GM19324 (cell line): ENCODE data around the gene PPAN.

Source experiments
- ATAC-seq: cut with Tn5 transposase; IDR thresholded peaks from one replicate; pipeline ENCODE4 v1.9.1; 2021; ENCODE audit warnings: mild to moderate bottlenecking, moderate library complexity; ENCODE audit not compliant: unreplicated experiment, low FRiP score

Gene PPAN

DNA sequence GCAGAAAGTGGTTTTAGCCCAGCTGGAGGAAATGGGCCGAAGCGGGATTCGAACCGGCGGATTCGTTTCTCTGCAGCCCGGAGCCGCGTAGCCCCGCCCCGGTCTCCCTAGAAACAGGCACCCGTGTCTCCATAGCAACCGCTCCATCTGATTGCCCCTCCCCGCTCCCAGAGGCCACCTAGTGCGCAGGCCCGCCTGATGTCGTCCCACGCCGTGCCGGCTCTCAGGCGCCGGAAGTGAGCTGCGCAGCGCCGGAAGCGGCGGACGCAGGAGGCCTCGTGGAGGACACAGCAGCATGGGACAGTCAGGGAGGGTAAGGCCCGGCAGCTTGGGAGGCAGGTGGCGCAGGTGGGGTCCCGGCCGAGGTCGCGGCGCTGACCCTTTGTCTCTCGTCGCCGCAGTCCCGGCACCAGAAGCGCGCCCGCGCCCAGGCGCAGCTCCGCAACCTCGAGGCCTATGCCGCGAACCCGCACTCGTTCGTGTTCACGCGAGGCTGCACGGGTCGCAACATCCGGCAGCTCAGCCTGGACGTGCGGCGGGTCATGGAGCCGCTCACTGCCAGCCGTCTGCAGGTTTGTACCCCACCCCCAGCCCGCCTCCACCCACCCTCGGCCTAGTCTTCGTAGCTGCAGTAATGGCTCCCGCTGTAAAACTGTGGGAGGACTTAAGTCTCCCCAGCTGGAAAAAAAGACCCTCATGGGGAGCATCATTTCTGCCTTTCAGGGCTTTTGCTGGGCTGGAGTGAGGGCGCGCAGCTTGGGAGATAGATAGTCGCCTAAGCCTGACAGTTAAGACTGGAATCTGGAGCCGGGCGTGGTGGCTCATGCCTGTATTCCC, at the start of gene PPAN:
PPAN (plus strand) TSS at position 263 of the 837 bp plus-strand sequence; CDS start at position 296, 33 bp downstream.
- peak; percentile 65 for ATAC-seq

DNA sequence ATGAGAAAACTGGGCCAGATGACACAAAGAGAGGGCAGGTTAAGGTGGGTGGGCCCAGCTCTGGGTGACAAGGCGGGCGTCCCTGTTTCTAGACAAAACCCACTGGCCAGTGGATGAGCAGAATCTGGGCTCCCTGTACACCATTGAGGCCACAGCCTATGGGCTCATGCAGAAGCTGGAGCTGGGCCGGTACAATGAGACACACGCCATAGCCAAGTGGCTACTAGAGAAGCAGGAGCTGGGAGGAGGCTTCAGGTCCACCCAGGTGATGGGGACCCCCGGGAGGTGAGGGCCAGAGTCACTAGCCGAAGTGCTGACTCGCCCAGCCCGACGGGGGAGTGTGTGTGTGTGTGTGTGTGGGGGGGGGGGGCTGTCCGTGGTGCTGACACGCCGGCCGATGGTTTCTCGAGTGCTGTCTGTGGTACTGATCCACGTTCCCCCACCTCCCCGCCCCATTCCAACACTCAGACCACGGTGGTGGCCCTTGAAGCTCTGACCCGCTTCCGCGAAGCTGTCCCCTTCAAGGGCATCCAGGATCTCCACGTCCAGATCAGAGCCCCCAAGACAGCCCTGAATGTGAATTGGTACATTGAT, 44.3 kb upstream of the PPAN start:
- no peak for ATAC-seq

DNA sequence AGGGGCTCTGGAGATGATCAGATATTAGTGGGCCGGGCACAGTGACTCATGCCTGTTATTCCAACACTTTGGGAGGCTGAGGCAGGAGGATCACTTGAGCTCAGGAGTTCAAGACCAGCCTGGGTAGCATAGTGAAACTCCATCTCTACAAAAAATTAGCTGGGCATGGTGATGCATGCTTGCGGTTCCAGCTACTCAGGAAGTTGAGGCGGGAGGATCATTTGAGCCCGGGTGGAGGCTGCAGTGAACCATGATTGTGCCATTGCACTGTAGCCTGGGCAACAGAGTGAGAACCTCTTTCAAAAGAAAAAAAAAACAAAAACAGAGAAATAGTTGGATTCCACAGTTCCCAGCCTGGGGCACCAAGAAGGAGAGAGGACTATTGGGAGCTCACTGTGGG, 38.0 kb upstream of the PPAN start:
- ATAC-seq = no peak

DNA sequence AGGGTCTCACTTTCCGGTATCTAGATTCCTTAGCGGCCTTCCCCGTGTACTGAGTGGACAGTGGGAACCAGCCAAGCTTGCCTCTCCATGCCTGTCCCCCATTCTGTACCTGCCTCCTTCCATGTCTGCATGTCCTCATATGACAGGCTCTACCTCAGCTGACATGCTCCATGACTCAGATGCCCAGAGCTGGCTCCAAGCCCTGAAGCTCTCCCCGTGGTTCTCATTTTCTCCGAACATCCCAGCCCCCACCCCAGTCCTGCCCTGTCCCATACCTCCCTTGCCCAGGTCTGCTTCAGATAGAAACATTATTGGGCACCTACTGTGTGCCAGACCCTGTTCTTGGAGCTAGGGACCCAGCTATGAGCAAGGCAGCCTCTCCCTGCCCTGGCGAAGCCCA, 37.1 kb upstream of the PPAN start:
- ATAC-seq = no peak

DNA sequence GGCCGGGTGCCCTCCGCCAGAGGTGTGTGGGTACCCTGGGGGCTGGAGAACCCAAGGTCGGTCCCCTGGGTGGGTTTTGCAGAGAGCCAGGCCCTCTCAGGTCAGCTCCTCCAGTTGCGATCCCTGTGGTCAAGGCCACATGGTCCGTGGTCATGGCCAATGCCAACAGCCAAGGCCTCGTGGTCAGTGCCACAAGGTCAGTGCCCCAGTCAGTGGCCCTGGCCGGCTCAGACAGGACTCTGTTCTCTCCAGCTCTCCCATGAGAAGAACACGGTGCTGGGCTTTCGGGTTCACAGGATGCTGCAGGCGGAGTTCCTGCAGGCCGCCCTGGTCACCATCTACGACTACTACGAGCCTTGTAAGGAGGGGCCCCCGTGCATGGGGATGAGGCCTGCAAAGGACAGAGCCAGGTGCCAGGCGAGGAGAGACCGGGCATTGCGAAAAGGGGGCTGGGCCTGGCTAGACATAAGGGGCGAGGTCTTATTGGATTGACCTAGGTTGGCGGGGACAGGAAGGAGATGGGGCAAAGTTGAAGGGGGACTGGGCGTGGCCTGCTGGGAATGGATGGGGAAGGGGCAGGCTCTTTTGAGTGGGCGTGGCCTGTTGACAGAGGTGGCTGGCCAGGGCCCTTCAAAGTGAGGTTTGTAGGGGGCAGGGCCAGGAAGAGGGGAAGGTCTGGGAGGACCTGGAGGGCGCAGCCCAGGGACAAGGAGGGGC, 35.3 kb upstream of the PPAN start:
- no peak for ATAC-seq

- no peak for ATAC-seq
Observed at GRCh38 chr19:10074153-10074552, 32.0 kb upstream of the PPAN start.

DNA sequence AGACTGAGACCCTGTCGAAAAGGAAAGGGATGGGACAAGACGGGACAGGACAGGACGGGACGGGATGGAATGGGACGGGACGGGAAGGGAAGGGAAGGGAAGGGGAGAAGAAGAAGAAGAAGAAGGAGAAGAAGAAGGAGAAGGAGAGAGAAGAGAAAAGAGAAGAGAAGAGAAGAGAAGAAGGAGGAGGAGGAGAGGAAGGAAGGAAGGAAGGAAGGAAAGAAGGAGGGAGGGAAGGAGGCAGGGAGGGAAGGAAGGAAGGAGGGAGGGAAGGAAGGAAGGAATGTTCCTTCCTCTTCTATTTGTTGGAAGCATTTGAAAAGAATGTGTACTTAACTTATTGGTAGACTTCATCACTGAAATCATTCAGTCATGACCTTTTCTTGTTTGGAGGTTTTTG, 29.6 kb upstream of the PPAN start:
- ATAC-seq = no peak

DNA sequence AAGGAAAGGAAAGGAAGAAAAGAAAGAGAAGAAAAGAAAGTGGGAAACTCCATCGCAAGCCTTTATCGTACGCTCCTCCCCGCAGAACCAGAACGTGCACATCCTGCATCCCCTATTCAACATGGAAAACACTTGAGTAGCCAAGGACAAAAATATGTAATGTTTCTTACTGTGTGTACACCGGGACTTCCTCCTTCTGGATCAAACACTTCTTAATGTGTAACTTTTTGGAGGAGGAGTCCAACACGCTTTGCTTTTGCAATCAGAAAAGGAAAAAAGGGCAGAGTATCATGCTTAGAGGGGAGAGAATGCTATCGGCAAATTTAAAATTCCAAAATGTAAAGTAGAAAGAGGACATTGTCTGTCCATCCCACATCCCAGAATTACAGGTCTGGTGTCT, 27.8 kb upstream of the PPAN start:
- no peak for ATAC-seq

- ATAC-seq = no peak
Observed at GRCh38 chr19:10079031-10079453, 27.1 kb upstream of the PPAN start.

DNA sequence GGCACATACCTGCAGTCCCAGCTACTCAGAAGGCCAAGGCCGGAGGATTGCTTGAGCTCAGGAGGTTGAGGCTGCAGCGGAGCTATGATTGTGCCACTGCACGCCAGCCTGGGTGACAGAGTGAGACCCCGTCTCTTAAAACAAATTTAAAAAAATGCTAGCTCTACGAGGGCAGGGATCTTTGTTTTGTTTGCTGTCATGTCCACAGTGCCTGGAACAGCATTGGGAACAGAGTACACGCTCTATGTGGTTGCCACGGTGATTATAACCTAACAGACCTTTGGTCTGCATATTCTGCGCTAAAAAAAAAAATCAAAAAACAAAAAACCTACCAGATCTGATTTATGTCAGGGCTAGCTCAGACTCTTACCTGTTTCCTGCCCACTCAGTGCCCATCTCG, 22.3 kb upstream of the PPAN start:
- ATAC-seq = no peak

DNA sequence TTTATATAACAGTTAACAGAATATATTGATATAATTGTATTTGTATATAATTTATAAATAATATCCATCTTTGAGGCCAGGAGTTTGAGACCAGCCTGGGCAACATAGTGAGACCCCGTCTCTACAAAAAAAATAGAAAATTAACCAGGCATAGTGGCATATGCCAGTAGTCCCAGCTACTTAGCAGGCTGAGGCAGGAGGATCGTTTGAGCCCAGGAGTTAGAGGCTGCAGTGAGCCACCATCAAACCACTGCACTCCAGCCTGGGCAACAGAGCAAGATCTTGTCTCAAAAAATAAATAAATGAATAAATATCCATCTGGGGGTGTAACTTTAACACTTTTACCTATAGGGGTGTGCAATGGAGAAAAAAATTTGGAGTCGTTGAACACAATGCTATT, 21.4 kb upstream of the PPAN start:
- no peak for ATAC-seq

DNA sequence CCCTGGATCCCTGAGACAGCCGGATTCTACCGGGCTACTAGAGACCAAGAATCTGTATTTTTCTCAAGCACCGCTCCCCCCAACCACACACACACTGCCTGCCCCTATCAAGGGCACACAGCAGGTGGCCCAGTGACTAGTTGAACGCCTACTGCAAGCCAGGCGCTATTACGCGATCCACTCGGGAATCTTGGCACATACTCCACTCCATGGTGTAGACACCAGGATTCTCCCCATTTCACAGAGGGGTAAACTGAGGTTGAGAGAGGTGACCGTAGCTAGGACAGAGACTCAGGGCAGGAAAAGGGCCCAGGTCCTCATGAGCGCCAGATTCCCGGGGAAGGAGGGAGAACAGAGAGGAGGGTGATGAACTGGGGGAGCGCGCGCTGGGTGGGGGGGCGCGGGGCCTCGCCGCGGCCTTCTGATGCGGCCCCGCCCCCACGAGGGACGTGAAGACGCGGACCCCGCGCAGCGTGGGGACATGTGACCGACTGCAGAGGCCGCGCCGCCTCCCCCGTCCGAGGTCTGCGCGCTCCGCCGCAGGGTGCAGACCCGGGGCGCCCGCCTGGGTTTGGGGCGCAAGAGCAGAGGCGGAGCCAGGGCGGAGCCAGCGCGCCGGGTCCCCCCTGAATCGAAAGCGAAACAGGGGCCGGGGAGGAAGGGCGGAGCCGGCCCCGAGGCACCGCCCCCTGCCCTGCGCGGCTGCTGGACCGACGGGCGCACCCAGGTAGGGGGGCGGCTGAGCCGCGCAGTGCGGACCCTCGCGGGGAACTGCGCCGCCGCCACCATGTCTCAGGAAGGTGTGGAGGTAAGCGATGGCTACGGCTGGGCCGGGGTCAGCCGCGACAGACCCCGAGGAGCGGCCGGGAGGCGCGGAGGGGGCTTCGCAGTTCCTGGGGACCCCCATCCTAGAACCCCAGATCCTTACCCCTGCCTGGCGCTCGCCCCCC, 20.2 kb upstream of the PPAN start, which contains the start of gene SHFL:
SHFL (plus strand) TSS at position 677 of the 950 bp plus-strand sequence; CDS start at position 788, 111 bp downstream.
- peak; percentile 87 for ATAC-seq

GRCh38 chr19:10086591-10087192, 19.5 kb upstream of the PPAN start:
- ATAC-seq = no peak

GRCh38 chr19:10087296-10088061, 18.7 kb upstream of the PPAN start:
- ATAC-seq = no peak

GRCh38 chr19:10088949-10089554, 17.1 kb upstream of the PPAN start:
- no peak for ATAC-seq

DNA sequence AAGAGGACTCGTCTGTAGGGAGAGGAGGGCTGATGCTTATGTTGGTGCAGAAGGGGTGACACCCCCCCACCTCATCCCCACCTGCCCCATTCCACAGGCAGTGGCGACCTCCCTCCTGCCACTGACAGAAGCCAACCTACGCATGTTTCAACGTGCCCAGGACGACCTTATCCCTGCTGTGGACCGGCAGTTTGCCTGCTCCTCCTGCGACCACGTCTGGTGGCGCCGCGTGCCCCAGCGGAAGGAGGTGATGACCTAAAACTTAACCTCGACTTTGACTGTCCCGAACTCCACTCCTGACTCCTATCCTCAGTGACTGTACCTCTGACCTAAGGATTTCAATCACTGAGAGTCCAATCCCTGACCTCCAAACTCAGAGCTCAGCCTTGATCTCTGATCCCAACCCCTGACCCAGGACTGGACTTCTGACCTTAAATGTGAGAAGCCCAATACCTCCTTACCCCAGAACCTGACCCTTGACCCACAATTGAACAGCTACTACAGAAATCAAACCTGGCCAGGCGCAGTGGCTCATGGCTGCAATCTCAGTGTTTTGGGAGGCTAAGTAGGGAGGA, 16.3 kb upstream of the PPAN start:
- no peak for ATAC-seq

DNA sequence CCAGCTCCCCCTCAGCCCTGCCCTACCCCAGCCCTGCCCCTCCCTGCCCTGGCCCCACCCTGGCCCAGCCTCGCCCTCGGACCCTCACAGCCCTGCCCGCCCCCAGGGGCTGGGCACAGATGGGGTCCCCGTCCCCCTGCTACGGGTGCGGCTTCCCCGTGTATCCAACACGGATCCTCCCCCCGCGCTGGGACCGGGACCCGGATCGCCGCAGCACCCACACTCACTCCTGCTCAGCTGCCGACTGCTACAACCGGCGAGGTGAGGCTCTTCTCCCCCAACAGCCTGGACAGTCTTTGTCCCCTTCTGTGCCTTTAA, 14.8 kb upstream of the PPAN start:
- no peak for ATAC-seq

DNA sequence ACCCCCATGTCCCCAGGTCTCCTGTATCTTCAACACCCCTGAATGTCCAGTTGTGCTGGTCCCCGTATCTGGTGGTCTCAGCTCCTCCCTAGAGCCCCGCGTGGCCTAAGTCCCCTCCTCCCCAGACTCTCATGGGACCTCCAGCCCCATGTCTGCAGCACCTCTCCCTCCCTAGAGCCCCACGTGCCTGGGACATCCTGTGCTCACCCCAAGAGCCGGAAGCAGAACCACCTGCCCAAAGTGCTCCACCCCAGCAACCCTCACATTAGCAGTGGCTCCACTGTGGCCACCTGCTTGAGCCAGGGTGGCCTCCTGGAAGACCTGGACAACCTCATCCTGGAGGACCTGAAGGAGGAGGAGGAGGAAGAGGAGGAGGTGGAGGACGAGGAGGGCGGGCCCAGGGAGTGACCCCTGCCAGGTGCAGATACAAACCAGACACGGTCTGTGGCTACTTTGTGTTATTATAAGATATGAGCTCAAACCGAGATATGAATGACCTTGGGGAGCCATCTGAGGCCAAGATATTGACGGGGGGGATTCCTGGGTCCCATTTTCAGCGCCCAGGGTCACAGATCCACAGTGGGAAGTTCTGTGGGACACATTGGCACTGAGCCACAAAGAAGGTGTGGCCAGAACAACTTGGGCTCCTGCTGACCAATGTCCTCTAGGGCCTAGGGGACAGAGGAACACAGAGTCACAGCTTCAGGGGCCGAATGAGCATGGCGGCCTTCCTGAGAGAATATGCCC, 14.1 kb upstream of the PPAN start:
- ATAC-seq = no peak
